SU-DHL-6 (cell line): Measurements from ENCODE around the gene CCSER2.

ENCODE experiments used
- H2AFZ ChIP-seq: fragments of 200-600 bp; sonication (generic); 2 replicates; pipeline ENCODE4 v1.6.1; 2014; ENCODE audit warnings: low read depth, mild to moderate bottlenecking, moderate library complexity, mixed read lengths, antibody characterized with exemption, low read length; ENCODE audit not compliant: severe bottlenecking
- H3F3A ChIP-seq: fragments of 200-600 bp; shearing (Covaris generic); 2 replicates; pipeline ENCODE4 v1.6.0; 2016; ENCODE audit warnings: antibody characterized with exemption, mild to moderate bottlenecking; ENCODE audit not compliant: insufficient read depth
- H3K27ac ChIP-seq: fragments of 200-600 bp; sonication (generic); 2 replicates; pipeline ENCODE4 v1.5.1; 2016; ENCODE audit warnings: low read depth, mild to moderate bottlenecking, low read length, moderate library complexity, mixed read lengths
- H3K27me3 ChIP-seq: fragments of 200-600 bp; sonication (generic), shearing (Covaris generic); 2 replicates; pipeline ENCODE4 v1.6.0; 2014; ENCODE audit warnings: mild to moderate bottlenecking, low read length
- H3K36me3 ChIP-seq: fragments of 200-600 bp; sonication (generic); 2 replicates; pipeline ENCODE4 v1.6.1; 2014; ENCODE audit warnings: mild to moderate bottlenecking, low read length, mixed read lengths
- H3K4me2 ChIP-seq: fragments of 300-600, 200-600 bp; shearing (Covaris generic), sonication (generic); 2 replicates; pipeline ENCODE4 v1.6.0; 2014; ENCODE audit warnings: low read length, low read depth, mild to moderate bottlenecking; ENCODE audit not compliant: poor library complexity, severe bottlenecking
- H3K4me3 ChIP-seq: fragments of 200-600 bp; sonication (generic); 2 replicates; pipeline ENCODE4 v1.5.1; 2014; ENCODE audit warnings: antibody characterized with exemption, low read length, mild to moderate bottlenecking, mixed read lengths; ENCODE audit not compliant: insufficient read depth, poor library complexity, severe bottlenecking
- H3K79me2 ChIP-seq: fragments of 200-600 bp; sonication (generic); 2 replicates; pipeline ENCODE4 v1.6.1; 2014; ENCODE audit warnings: mild to moderate bottlenecking, low read length, moderate library complexity; ENCODE audit not compliant: insufficient read depth
- H3K9ac ChIP-seq: fragments of 200-600 bp; sonication (generic); 2 replicates; pipeline ENCODE4 v1.7.0; 2014; ENCODE audit warnings: mild to moderate bottlenecking, low read length
- H3K9me2 ChIP-seq: fragments of 200-600 bp; sonication (generic); replicated peaks from 2 replicates; pipeline ENCODE4 v1.6.1; 2014; ENCODE audit warnings: low read length; ENCODE audit not compliant: insufficient read depth
- H3K9me3 ChIP-seq: fragments of 200-600 bp; sonication (generic); 2 replicates; pipeline ENCODE4 v1.6.1; 2014; ENCODE audit warnings: low read length, mixed read lengths; ENCODE audit not compliant: insufficient read depth
- H4K20me1 ChIP-seq: fragments of 200-600 bp; sonication (generic); 2 replicates; pipeline ENCODE4 v1.6.1; 2014; ENCODE audit warnings: low read depth, mild to moderate bottlenecking, antibody characterized with exemption, low read length, moderate library complexity, mixed read lengths
- CTCF ChIP-seq: fragments of 200-600 bp; sonication (generic); IDR thresholded peaks from one replicate; pipeline ENCODE4 v1.5.1; 2017; ENCODE audit warnings: antibody characterized with exemption, mild to moderate bottlenecking, low read length, moderate library complexity; ENCODE audit not compliant: insufficient read depth, poor library complexity, severe bottlenecking
- EZH2phosphoT487 ChIP-seq: fragments of 200-600 bp; sonication (generic), shearing (Covaris generic); conservative IDR thresholded peaks from 2 replicates; pipeline ENCODE4 v1.6.1; 2018; ENCODE audit warnings: mild to moderate bottlenecking, antibody characterized with exemption, low read length, moderate library complexity, mixed read lengths

CCSER2 gene

GRCh38 chr10:84348447-84348846 is 20.1 kb downstream of the CCSER2 start:
- H3F3A ChIP-seq = no peaks in the 10 kb centered on the region
- H4K20me1 ChIP-seq = peaks cover 8% of the 10 kb centered on the region; the same call in 1 of the 2 replicates
- no peaks in the 10 kb centered on the region for H3K27me3 ChIP-seq
- no peak overlapping the region for H3K27ac ChIP-seq
- no peaks in the 10 kb centered on the region for H3K9me3 ChIP-seq
- H3K9ac ChIP-seq = no peak overlapping the region
- no peak overlapping the region for H3K4me3 ChIP-seq
- no peak overlapping the region for H3K4me2 ChIP-seq
- no peak overlapping the region for H2AFZ ChIP-seq
- no peaks in the 10 kb centered on the region for H3K79me2 ChIP-seq
- no peaks in the 10 kb centered on the region for H3K9me2 ChIP-seq
- H3K36me3 ChIP-seq = no peaks in the 10 kb centered on the region
- TF ChIP-seq EZH2phosphoT487 (no peak), CTCF (no peak)

GRCh38 chr10:84348860-84349259 is 20.5 kb downstream of the CCSER2 start:
- H3K4me3 ChIP-seq = no peak overlapping the region
- H3F3A ChIP-seq = no peaks in the 10 kb centered on the region
- H3K36me3 ChIP-seq = no peaks in the 10 kb centered on the region
- no peaks in the 10 kb centered on the region for H3K9me2 ChIP-seq
- no peak overlapping the region for H3K9ac ChIP-seq
- TF ChIP-seq EZH2phosphoT487 = no peak
- no peak for TF ChIP-seq CTCF
- no peak overlapping the region for H2AFZ ChIP-seq
- no peaks in the 10 kb centered on the region for H3K9me3 ChIP-seq
- H3K27me3 ChIP-seq = no peaks in the 10 kb centered on the region
- no peak overlapping the region for H3K4me2 ChIP-seq
- no peaks in the 10 kb centered on the region for H3K79me2 ChIP-seq
- no peak overlapping the region for H3K27ac ChIP-seq
- H4K20me1 ChIP-seq = peaks cover 9% of the 10 kb centered on the region; the same call in 1 of the 2 replicates

GRCh38 chr10:84352251-84352842 is 24.0 kb downstream of the CCSER2 start:
- no peaks in the 10 kb centered on the region for H3K9me3 ChIP-seq
- TF ChIP-seq EZH2phosphoT487 (no peak), CTCF (peak; percentile 67)
- H3K9me2 ChIP-seq = no peaks in the 10 kb centered on the region
- H3K4me2 ChIP-seq = no peak overlapping the region
- no peaks in the 10 kb centered on the region for H3F3A ChIP-seq
- H4K20me1 ChIP-seq = 0 out of 2 replicates have a peak, but pooled peaks cover 3% of the 10 kb centered on the region
- no peaks in the 10 kb centered on the region for H3K27me3 ChIP-seq
- H3K4me3 ChIP-seq = no peak overlapping the region
- H3K36me3 ChIP-seq = no peaks in the 10 kb centered on the region
- no peak overlapping the region for H2AFZ ChIP-seq
- H3K9ac ChIP-seq = no peak overlapping the region
- no peak overlapping the region for H3K27ac ChIP-seq
- H3K79me2 ChIP-seq = no peaks in the 10 kb centered on the region
